Measurements from ENCODE around the gene CDC6.

- no peak for TF ChIP-seq CTCF (IDR thresholded peaks at IDR 0.05)
- no peak for TF ChIP-seq POLR2AphosphoS5 (IDR thresholded peaks at IDR 0.05)
Measured at GRCh38 chr17:40349895-40350688, 62.4 kb downstream of the CDC6 start.

Data from breast epithelium (tissue), 3 donors.